OCI-LY7 (cell line): ENCODE data around the gene CHST11. TPM values are rescaled to one million over a fixed set of nuclear protein-coding genes. Genes with fewer than 3 reads are reported as not detected.
A peak's percentile ranks its signal among the peaks of the same experiment; 100 is the strongest.

Experiments
- BruUV-seq: library from RNA; stranded (reverse); fragments of 400-500 nt; replicated peaks from 2 replicates; lab custom pipeline; 2021; lab: Mats Ljungman, UMichigan
- CTCF ChIA-PET: fragments of 300-600 bp; sonication (Branson Sonifier 250); formaldehyde crosslinking; loops from one replicate; lab custom pipeline; 2022; ENCODE audit warnings: antibody characterized with exemption; ENCODE audit not compliant: unreplicated experiment; lab: Charles Lee
- POLR2A ChIA-PET: fragments of 300-600 bp; sonication (Branson Sonifier 250); formaldehyde crosslinking; loops from one replicate; lab custom pipeline; 2022; ENCODE audit warnings: antibody characterized with exemption; lab: Charles Lee
- DNase-seq: peaks from one replicate; pipeline ENCODE4 v3.0.0-alpha.2; 2015; ENCODE audit warnings: low spot score
- H2AFZ ChIP-seq: fragments of 200-600 bp; sonication (generic), shearing (Covaris generic); 2 replicates; pipeline ENCODE4 v1.6.1; 2014; ENCODE audit warnings: mild to moderate bottlenecking, antibody characterized with exemption, low read length, moderate library complexity
- H3K27ac ChIP-seq: fragments of 200-600 bp; sonication (generic); 2 replicates; pipeline ENCODE4 v1.5.1; 2014; ENCODE audit warnings: mixed run types, low read depth, mild to moderate bottlenecking, moderate library complexity, low read length, inconsistent platforms; ENCODE audit not compliant: poor library complexity, severe bottlenecking
- H3K36me3 ChIP-seq: fragments of 200-600 bp; sonication (generic); 2 replicates; pipeline ENCODE4 v1.6.1; 2014; ENCODE audit warnings: mild to moderate bottlenecking, antibody characterized with exemption, low read length, moderate library complexity, mixed read lengths; ENCODE audit not compliant: insufficient read depth
- H3K4me1 ChIP-seq: fragments of 200-600 bp; sonication (generic); 2 replicates; pipeline ENCODE4 v1.5.1; 2014; ENCODE audit warnings: mild to moderate bottlenecking, low read length; ENCODE audit not compliant: insufficient read depth, poor library complexity, severe bottlenecking
- H3K4me2 ChIP-seq: fragments of 200-600 bp; sonication (generic); 2 replicates; pipeline ENCODE4 v1.6.1; 2014; ENCODE audit warnings: mild to moderate bottlenecking, low read length
- H3K4me3 ChIP-seq: fragments of 200-600 bp; sonication (generic); 2 replicates; pipeline ENCODE4 v1.5.1; 2014; ENCODE audit warnings: mild to moderate bottlenecking, low read depth, low read length; ENCODE audit not compliant: poor library complexity, severe bottlenecking
- H3K79me2 ChIP-seq: fragments of 200-600 bp; sonication (generic); 2 replicates; pipeline ENCODE4 v1.6.1; 2016; ENCODE audit warnings: low read depth, mild to moderate bottlenecking, low read length, moderate library complexity, mixed read lengths; ENCODE audit not compliant: insufficient read depth
- H3K9me2 ChIP-seq: fragments of 200-600 bp; sonication (generic); 2 replicates; pipeline ENCODE4 v1.6.1; 2016; ENCODE audit warnings: mild to moderate bottlenecking, low read length, mixed read lengths; ENCODE audit not compliant: insufficient read depth
- H3K9me3 ChIP-seq: fragments of 200-600 bp; sonication (generic); 2 replicates; pipeline ENCODE4 v1.6.1; 2014; ENCODE audit warnings: mild to moderate bottlenecking, mixed run types, low read length, mixed read lengths
- H4K20me1 ChIP-seq: fragments of 200-600 bp; sonication (generic); 2 replicates; pipeline ENCODE4 v1.6.1; 2014; ENCODE audit warnings: mild to moderate bottlenecking, antibody characterized with exemption, low read length, moderate library complexity, mixed read lengths; ENCODE audit not compliant: insufficient read depth
- CTCF ChIP-seq: fragments of 200-600 bp; sonication (generic); conservative IDR thresholded peaks from 2 replicates; pipeline ENCODE4 v1.5.1; 2014; ENCODE audit warnings: mild to moderate bottlenecking, antibody characterized with exemption, low read length, moderate library complexity, mixed read lengths
- EZH2phosphoT487 ChIP-seq: fragments of 200-600 bp; sonication (generic); IDR thresholded peaks from 2 replicates; pipeline ENCODE4 v1.6.1; 2018; ENCODE audit warnings: low read depth, borderline replicate concordance, mild to moderate bottlenecking, mixed run types, antibody characterized with exemption, low read length, moderate library complexity, mixed read lengths
- intact Hi-C: fragments of 100-400 bp; cut with micrococcal nuclease; formaldehyde crosslinking; loops from one replicate; pipeline ENCODE4 v1.10.0; 2022; ENCODE audit not compliant: unreplicated experiment
- total RNA-seq, 2 experiments: library from RNA; depleted of rRNA in 1 of 2; stranded (reverse); fragments of >200 nt in 1 of 2; shearing (Covaris generic) in 1 of 2; gene quantifications; 2 replicates each; pipeline ENCODE4 v1.2.3, GENCODE V29; 2014 to 2022

Gene CHST11
- total RNA-seq, 2 experiments from 2014 or later, result 15.2 to 41.6 TPM

DNA sequence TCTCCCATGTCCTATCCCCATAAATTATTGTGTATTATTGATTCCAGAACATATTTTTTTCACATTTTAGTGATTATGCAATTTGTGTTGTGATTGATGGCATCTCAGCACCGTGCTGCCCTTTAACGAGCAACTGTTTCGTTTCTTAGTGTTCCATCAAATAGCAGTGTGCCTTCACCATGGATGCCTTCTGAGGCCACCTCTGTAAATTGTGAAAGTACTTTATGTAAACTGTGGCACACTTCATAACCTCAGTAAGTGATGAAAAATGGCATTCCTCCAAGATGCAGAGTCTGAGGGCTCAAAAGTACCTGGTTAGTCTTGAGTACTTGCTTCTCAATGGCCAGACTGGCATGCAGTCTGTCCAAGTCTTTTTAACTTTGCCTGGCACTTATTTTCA lies 8.2 kb downstream of the CHST11 start:
- BruUV-seq, result no TSS peak
- Histone ChIP-seq H3K4me3 (no peak overlapping the region), H3K9me3 (no peaks in the 10 kb centered on the region), H3K27ac (no peak overlapping the region), H3K4me1 (peaks cover 88% of the 10 kb centered on the region), H3K36me3 (no peaks in the 10 kb centered on the region), H3K79me2 (peaks cover 97% of the 10 kb centered on the region), H3K9me2 (no peaks in the 10 kb centered on the region), H2AFZ (no peak overlapping the region), H4K20me1 (peaks cover under 1% of the 10 kb centered on the region; the same call in 1 of the 2 replicates), H3K4me2 (no peak overlapping the region)
- ChIA-PET POLR2A (interaction anchor here (1.4 kb wide), 1 partner anchor 8 kb away, joined by 6 read pairs; no protein-coding TSS in a partner anchor), CTCF (no interaction called here)
- TF ChIP-seq CTCF, result no peak
- TF ChIP-seq EZH2phosphoT487, result no peak
- DNase-seq, result no peak
- intact Hi-C loops, result no loop called here

DNA sequence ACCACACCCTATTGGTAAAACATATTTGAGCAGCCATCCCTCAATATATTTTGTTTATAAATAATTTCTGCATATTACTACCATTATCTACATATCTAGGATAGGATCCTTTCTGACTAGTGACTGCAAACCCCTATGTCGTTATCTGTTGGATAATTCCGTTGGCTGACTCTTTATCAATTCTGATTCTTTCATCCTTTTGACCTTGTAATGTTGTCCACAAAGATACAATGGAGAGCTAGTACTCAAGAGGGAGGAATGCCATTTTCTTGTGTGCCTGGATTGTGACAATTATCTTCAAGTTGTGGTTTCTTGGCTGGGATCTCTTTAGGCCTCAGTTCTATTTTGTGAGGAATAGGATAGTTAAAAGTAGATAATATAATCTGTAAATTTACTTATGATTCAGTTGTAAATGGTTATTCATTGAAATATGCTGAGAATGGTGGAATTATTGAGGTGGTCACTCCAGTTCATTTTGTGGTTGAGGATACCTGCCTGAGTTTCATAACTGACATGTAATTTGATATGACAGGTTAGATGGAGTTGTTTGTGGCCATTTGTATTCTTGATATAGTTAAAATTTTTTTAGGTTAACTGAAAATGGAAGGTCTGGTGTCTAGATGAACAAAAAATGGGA lies 10.1 kb downstream of the CHST11 start:
- Histone ChIP-seq H3K9me3 (peaks cover 9% of the 10 kb centered on the region; the same call in 1 of the 2 replicates), H3K36me3 (peaks cover 16% of the 10 kb centered on the region), H3K4me2 (peak overlapping the region; percentile 17), H3K9me2 (no peaks in the 10 kb centered on the region), H4K20me1 (no peaks in the 10 kb centered on the region), H2AFZ (no peak overlapping the region), H3K27ac (no peak overlapping the region), H3K4me3 (no peak overlapping the region), H3K4me1 (peaks cover 88% of the 10 kb centered on the region), H3K79me2 (peaks cover 95% of the 10 kb centered on the region)
- ChIA-PET POLR2A (interaction anchor here (0.6 kb wide), 1 partner anchor 276 kb away, joined by 3 read pairs; no protein-coding TSS in a partner anchor), CTCF (no interaction called here)
- intact Hi-C loops, result no loop called here
- no peak for DNase-seq
- TF ChIP-seq CTCF (no peak), EZH2phosphoT487 (no peak)
- BruUV-seq, result no TSS peak

DNA sequence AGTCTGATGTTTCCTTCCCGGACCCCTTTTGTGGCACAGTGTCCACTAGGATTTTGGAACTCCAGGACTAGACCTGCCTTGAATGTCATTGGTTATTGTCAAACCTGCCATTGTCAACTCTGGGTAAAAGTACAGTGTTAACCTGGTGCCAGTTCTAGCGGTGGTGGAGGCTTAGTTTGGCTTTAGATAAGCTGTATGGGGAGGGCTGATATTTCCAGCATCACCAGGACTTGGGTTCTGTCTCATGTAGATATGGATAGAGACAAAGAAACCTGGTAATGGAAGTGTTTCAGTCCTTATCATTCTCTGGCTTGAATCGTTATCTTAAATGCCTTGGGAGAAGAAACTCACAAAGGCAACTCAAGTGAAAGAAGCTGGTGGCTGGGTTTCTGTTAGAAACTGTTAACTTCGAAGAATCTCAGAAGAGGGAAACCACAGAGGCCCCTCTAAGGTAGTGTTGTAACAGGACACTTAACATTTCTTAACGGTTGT lies 10.6 kb downstream of the CHST11 start:
- POLR2A ChIA-PET, result interaction anchor here (0.6 to 0.8 kb wide), 3 partner anchors 102 to 276 kb away, joined by 3 to 9 read pairs (median 6); no protein-coding TSS in a partner anchor

More for the DNA sequence above, 10.6 kb downstream of the CHST11 start:
- TF ChIP-seq EZH2phosphoT487 (no peak), CTCF (no peak)
- no peaks in the 10 kb centered on the region for H4K20me1 ChIP-seq
- no TSS peak for BruUV-seq
- peaks cover 16% of the 10 kb centered on the region for H3K36me3 ChIP-seq
- H3K27ac ChIP-seq, result no peak overlapping the region
- no peaks in the 10 kb centered on the region for H3K9me2 ChIP-seq
- H3K79me2 ChIP-seq, result peaks cover 95% of the 10 kb centered on the region
- no peak overlapping the region for H3K4me3 ChIP-seq
- peaks cover 9% of the 10 kb centered on the region; the same call in 1 of the 2 replicates for H3K9me3 ChIP-seq
- peaks cover 89% of the 10 kb centered on the region for H3K4me1 ChIP-seq
- no peak overlapping the region for H2AFZ ChIP-seq
- peak overlapping the region; percentile 17 for H3K4me2 ChIP-seq
- intact Hi-C loops, result no loop called here
- CTCF ChIA-PET, result no interaction called here
- DNase-seq, result no peak
